K562 (cell line): ENCODE results near the gene TMEM143. TPM values are rescaled to one million over a fixed set of nuclear protein-coding genes. Genes with fewer than 3 reads are reported as not detected.

Experiments
- BRCA1 ChIP-seq, 2 experiments: fragments of 450-650 bp in 1 of 2; sonication (generic) in 1 of 2; formaldehyde crosslinking in 1 of 2; IDR thresholded peaks; 2 replicates each; pipeline versions ENCODE4 v1.5.0 to v1.6.1; 2017 to 2020; ENCODE audit warnings: mild to moderate bottlenecking in 1 of 2, missing genetic modification reagents in 1 of 2
- COPS2 ChIP-seq: fragments of 450-650 bp; conservative IDR thresholded peaks from 2 replicates; pipeline ENCODE4 v1.6.1; 2016; ENCODE audit warnings: mild to moderate bottlenecking, moderate library complexity
- DPF2 ChIP-seq: fragments of 450-650 bp; IDR thresholded peaks from 2 replicates; pipeline ENCODE4 v1.6.1; 2016
- GABPA ChIP-seq: fragments of 200-800 bp; sonication (Bioruptor generic); conservative IDR thresholded peaks from 2 replicates; pipeline ENCODE4 v1.6.1; 2016; ENCODE audit warnings: low read depth, missing genetic modification characterization, missing compliant biosample characterization
- HEY1 ChIP-seq: fragments of 250-450 bp; sonication (Bioruptor Pico); IDR thresholded peaks from 2 replicates; pipeline ENCODE4 v1.5.0; 2020; ENCODE audit warnings: mild to moderate bottlenecking, moderate library complexity, borderline replicate concordance
- HIVEP1 ChIP-seq: fragments of 250-450 bp; sonication (Bioruptor Pico); IDR thresholded peaks from 2 replicates; pipeline ENCODE4 v1.4.0; 2020; ENCODE audit warnings: mild to moderate bottlenecking
- MEF2D ChIP-seq: conservative IDR thresholded peaks from 2 replicates; pipeline ENCODE4 v1.6.1; 2016; ENCODE audit warnings: low read depth, missing genetic modification characterization, missing compliant biosample characterization
- POLR3A ChIP-seq: IDR thresholded peaks from 2 replicates; pipeline ENCODE4 v1.6.1; 2011; ENCODE audit warnings: borderline replicate concordance, mild to moderate bottlenecking, moderate library complexity; ENCODE audit not compliant: insufficient read length, insufficient read depth; ENCODE audit errors: extremely low read depth
- PTBP1 ChIP-seq: fragments of 200-400 bp; formaldehyde crosslinking; IDR thresholded peaks from 2 replicates; pipeline ENCODE4 v1.6.1; 2017; ENCODE audit warnings: low read depth, low read length
- RFX5 ChIP-seq: IDR thresholded peaks from 2 replicates; pipeline ENCODE4 v1.6.1; 2011; ENCODE audit warnings: low read depth, mild to moderate bottlenecking, improper control_type of control experiment, low read length
- RFX7 ChIP-seq: fragments of 250-450 bp; sonication (Bioruptor Pico); IDR thresholded peaks from 2 replicates; pipeline ENCODE4 v1.5.1; 2021; ENCODE audit warnings: mild to moderate bottlenecking
- YBX1 ChIP-seq: fragments of 450-650 bp; IDR thresholded peaks from 2 replicates; pipeline ENCODE4 v1.7.1; 2016; ENCODE audit warnings: mild to moderate bottlenecking
- polyA plus RNA-seq, 8 experiments: library from polyadenylated mRNA; depleted of rRNA in 4 of 8; stranded (reverse) in 5 of 8; unstranded in 3 of 8; fragments of >200 nt; fragmentation: Nextera tagmentation in 2 of 8; fragmentation: Illumina TruSeq in 1 of 8; extraction: Ambion mirVana in 2 of 8; extraction: Trizol in 1 of 8; gene quantifications; 2 replicates each; pipeline versions ENCODE4 v1.2.1 to v1.2.3, GENCODE V29; 2011 to 2014; ENCODE audit warnings: inconsistent platforms in 1 of 8, missing spikeins in 1 of 8
- total RNA-seq, 7 experiments: library from RNA; depleted of rRNA in 6 of 7; stranded (reverse); fragments of >200 nt in 6 of 7; fragmentation: Illumina TruSeq in 2 of 7; extraction: Trizol in 2 of 7; gene quantifications; 2 replicates each; pipeline versions ENCODE4 v1.2.1 to v1.2.3, GENCODE V29; 2011 to 2021; ENCODE audit warnings: low replicate concordance in 1 of 7
- TF ChIP-seq, protein P1 (sequence below): sonication (generic); IDR thresholded peaks from 2 replicates; pipeline ENCODE4 v1.6.1; 2016
- TF ChIP-seq, protein P2 (sequence below): fragments of 450-650 bp; IDR thresholded peaks from 2 replicates; pipeline ENCODE4 v1.6.1; 2016; ENCODE audit warnings: borderline replicate concordance

TMEM143 gene
- total and polyA plus RNA-seq, 9 of the 15 experiments (the other 6 are each of a cell fraction or from before 2014, with no cell fraction given), result 0.66 to 8.8 (median 4.3) TPM

- no peak for TF ChIP-seq POLR3A
- no peak for TF ChIP-seq HIVEP1 (CRISPR knock-in tag)
- 0 out of 2 replicates have a peak, but pooled peaks have one; percentile 18 for TF ChIP-seq DPF2
- TF ChIP-seq RFX7 (CRISPR knock-in tag), result no peak
- TF ChIP-seq, protein P1, sequence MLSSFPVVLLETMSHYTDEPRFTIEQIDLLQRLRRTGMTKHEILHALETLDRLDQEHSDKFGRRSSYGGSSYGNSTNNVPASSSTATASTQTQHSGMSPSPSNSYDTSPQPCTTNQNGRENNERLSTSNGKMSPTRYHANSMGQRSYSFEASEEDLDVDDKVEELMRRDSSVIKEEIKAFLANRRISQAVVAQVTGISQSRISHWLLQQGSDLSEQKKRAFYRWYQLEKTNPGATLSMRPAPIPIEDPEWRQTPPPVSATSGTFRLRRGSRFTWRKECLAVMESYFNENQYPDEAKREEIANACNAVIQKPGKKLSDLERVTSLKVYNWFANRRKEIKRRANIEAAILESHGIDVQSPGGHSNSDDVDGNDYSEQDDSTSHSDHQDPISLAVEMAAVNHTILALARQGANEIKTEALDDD, result no peak
- TF ChIP-seq PTBP1, result no peak
- TF ChIP-seq BRCA1 (IDR thresholded peaks at IDR 0.05), result no peak
- TF ChIP-seq BRCA1 (CRISPR knock-in tag; IDR thresholded peaks at IDR 0.05), result no peak
- TF ChIP-seq MEF2D (tag), result no peak
- peak; percentile 46 for TF ChIP-seq GABPA (tag)
- no peak for TF ChIP-seq HEY1 (CRISPR knock-in tag)
- no peak for TF ChIP-seq COPS2
- TF ChIP-seq YBX1, result no peak
- TF ChIP-seq, protein P2, sequence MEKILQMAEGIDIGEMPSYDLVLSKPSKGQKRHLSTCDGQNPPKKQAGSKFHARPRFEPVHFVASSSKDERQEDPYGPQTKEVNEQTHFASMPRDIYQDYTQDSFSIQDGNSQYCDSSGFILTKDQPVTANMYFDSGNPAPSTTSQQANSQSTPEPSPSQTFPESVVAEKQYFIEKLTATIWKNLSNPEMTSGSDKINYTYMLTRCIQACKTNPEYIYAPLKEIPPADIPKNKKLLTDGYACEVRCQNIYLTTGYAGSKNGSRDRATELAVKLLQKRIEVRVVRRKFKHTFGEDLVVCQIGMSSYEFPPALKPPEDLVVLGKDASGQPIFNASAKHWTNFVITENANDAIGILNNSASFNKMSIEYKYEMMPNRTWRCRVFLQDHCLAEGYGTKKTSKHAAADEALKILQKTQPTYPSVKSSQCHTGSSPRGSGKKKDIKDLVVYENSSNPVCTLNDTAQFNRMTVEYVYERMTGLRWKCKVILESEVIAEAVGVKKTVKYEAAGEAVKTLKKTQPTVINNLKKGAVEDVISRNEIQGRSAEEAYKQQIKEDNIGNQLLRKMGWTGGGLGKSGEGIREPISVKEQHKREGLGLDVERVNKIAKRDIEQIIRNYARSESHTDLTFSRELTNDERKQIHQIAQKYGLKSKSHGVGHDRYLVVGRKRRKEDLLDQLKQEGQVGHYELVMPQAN, result 0 out of 2 replicates have a peak, but pooled peaks have one; percentile 16
- no peak for TF ChIP-seq RFX5
Observed at GRCh38 chr19:48391100-48392005, 27.6 kb upstream of the TMEM143 start, which contains the start of gene KDELR1 (continued).
